ENCODE measurements around the gene SNAP29.
"Not testable (repeated sequence)": the region's sequence is repeated elsewhere in the genome, so short reads cannot be mapped to it uniquely, and the experiment has no call there.

The SNAP29 gene
- total RNA-seq: 7.8 to 76.2 (median 51.8) reads per million in 17 experiments

- peak; percentile 99 to 100 (median 99) for DNase-seq
Observed at GRCh38 chr22:20858615-20859416, at the start of gene SNAP29, which contains the start of gene PI4KA. SNAP29 (plus strand) TSS chr22:20859007; CDS start chr22:20859111, 104 bp downstream. PI4KA (minus strand) TSS chr22:20858811; CDS start chr22:20858725, 86 bp downstream.

DNA sequence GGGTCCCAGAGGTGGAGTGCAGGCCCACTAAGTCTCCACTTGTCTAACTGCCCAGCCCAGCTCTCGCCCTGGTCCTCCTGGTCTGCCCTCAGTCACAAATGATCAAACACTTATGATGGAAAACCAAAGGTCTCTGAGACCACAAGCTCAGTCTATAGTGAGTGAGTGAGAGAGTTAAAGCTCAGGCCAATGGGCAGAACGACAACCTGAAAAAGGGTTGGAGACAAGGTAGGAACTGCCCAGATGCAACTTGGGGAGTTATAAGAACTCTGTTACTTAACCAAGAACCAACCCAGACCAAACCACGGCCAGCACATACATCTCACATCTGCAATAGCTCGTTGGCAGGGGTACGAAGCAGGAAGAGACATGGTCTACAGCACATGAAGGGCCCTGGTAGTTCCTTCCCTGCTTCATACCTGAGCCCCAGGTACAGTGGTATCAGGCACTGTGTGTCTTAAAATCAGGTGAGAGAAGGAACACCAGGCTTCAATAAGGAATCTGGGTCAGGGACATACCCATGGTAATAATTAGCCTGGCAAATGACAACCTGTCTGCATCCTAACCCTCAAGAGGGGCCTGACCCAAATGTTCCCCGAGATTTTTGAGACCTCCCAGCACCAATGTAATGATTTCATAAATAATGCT, 49.1 kb upstream of the SNAP29 start:
- no peak for DNase-seq

DNA sequence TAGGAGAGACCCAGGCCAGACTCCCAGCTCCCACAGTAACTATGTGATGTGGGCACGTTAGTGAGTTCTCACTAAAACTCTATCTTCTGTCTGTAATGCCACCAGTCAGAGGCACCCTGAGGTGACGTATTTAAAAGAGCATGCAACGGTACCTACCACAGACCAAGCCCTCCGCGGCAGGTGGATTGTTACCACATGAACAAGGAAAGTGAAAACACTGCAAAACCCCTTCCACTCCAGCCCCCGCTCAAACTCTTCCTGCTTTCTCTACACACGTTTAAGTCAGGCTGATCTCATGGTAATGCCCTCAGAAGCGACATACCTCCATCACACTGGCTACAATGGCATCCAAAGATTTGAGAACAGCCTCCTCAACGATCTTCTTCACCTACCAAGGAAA, 48.2 kb upstream of the SNAP29 start:
- DNase-seq: no peak

DNA sequence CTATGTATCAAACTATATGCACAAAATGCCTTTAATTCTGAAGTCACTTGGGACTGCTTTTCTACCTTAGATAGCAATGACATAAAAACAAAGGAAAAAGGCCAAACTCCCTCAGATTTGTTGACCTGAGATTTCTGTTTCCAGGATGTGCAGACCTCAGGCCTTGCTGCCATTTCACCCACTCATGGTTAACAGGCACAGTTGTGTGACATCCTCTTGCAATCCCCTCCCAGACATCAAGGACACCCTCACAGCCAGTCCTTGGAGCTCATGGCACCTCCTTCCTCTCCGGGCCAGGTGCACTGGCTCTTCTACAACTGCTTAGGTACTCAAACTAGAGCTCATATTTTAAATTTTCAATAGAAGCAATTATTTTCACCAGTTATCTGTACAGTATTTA, 47.6 kb upstream of the SNAP29 start:
- no peak for DNase-seq

DNA sequence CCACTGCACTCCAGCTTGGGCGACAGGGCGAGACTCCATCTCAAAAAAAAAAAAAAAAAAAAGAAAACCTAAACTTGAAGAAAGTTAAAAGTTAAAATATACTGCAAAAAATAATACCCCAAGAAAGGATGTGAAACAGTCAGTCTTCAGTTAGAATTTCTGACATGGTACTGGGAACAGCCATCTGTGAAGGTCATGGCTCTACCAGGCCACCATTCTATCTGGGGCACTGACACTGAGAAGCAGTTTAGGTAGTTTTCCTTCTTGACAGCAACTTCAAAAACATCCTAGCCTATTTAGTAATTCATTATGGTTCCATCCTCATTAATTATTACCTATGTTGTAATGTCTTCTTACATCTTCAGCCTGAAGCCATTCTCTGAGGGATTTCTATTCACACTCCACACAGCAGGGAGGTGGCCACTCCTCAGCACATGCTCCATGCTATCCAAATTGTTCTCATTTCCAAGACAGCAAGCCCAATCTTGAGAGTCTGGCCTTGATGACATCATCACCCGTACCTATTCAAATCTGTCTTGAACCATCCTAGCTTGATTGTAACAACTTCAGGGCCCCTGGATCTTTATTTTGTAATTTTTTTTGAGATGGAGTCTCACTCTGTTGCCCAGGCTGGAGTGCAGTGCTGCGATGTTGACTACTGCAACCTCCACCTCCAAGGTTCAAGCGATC, 46.7 kb upstream of the SNAP29 start:
- no peak for DNase-seq

GRCh38 chr22:20813056-20813455, 45.8 kb upstream of the SNAP29 start:
- DNase-seq: no peak

DNA sequence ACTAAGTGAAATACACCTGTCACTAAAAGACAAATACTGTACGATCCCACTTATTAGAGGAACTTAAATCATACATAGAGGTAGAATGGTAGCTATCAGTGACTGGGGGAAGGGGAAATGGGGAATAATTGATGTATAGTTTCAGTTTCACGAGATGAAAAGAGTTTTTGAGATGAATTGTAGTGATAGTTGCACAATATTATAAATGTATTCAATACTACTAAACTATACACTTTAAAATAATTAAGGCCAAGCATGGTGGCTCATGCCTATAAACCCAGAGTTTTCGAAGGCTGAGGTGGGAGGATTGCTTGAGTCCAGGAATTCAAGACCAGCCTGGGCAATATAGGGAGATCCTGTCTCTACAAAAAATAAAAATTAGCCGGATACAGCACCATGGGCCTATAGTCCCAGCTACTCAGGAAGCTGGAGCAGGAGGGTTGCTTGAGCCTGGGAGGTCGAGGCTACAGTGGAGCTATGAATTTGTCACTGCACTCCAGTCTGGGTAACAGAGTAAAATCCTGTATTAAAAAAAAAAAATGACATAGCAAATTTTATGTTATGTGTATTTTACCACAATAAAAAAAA, 44.5 kb upstream of the SNAP29 start:
- DNase-seq: no peak

DNA sequence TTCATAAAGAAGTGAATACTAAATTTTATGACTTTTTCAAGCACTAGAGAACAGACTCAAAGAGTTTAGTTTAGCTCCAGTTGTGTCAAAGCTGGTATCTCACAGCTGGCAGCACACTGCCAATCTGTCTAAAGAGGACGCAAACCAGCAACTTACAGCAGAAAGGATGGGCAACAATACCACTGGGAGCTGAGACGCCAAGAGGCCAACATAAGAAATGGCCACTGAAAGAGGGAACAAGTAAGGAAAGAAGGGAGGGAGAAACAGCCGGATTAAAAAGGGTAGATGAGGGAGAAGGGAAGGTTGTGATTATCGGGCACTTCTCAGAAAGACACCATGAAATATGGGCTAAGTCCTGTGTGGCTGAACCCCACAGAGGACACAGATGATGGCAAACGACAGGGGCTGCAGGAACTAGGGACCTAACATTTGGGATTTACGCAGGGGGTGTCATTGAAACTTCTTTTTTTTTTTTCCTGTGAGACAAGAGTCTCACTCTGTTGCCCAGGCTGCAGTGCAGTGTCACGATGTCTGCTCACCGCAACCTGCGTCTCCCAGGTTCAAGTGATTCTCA, 43.2 kb upstream of the SNAP29 start:
- DNase-seq: no peak

GRCh38 chr22:20816559-20816958, 42.2 kb upstream of the SNAP29 start:
- no peak for DNase-seq

- no peak for DNase-seq
Observed at GRCh38 chr22:20818471-20818870, 40.3 kb upstream of the SNAP29 start.

DNA sequence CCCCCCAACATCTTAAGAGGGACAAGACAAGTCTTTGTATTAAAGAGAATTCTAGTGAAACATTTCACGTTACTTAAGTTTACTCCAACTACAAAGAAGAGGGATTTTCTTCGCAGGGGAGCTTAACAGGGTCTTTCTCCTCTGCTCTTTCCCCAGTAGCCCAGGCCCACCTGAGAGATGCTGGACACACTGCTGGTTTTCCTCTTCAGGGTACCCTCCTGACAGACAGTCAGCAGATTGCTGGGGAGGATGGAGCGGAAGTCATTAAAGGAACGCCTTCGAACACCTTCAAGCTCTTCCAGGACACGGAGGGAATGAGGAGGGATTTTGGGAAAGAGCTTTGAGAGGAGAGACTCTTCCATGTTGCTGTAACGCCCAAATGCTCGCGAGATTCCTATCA, 39.3 kb upstream of the SNAP29 start:
- DNase-seq: no peak

DNA sequence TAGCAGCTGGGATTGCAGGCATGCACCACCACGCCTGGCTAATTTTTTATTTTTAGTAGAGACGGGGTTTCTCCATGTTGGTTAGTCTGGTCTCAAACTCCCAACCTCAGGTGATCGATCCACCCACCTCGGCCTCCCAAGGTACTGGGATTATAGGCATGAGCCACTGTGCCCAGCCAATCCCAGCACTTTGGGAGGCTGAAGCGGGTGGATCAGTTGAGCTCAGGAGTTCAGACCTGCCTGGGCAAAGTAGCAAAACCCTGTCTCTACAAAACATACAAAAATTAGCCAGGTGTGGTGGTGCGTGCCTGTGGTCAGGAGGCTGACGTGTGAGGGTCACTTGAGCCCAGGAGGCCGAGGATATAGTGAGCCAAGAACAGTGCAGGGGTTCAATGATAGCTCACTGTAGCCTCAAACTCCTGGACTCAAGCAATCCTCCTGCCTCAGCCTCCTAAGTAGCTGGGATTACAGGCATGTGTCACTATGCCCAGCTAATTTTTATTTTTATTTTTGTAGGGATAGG, 37.0 kb upstream of the SNAP29 start:
- not testable (repeated sequence) for DNase-seq

- no peak for DNase-seq
Observed at GRCh38 chr22:20822240-20822639, 36.6 kb upstream of the SNAP29 start.

DNA sequence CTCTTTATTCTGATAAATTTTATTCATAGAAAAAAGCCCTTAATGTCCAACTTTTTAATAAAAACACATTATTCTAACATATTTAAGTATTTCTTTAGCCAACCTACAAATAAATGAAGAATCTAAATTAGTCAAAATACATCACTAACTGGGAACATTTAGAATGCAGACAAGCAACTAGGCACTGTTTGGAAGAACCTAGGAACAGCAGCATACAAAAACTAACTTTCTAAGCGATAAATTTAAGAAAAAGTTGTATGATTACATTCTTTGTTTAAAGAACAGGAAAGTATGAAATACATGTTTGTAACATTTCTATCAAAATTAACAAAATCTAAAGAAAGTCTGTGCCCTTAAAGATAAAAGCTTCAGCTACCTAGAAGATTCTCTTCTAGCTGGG, 35.5 kb upstream of the SNAP29 start:
- DNase-seq: no peak

GRCh38 chr22:20825216-20825615, 33.6 kb upstream of the SNAP29 start:
- not testable (repeated sequence) for DNase-seq

DNA sequence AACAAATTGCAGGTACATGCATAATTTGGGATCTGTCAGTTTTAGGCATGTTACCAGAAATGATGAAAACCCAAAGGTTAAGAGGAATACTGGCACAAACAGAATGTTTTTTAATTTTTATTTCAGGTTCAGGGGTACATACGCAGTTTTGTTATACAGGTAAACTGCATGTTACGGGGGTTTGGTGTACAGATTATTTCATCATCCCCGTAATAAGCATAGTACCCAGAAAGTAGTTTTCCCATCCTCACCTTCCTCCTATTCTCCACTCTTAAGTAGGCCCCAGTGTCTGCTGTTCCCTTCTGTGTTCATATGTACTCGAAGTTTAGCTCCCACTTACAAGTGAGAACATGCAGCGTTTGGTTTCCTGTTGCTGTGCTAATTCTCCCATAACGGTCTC, 33.2 kb upstream of the SNAP29 start:
- no peak for DNase-seq

- not testable (repeated sequence) for DNase-seq
Observed at GRCh38 chr22:20826373-20827152, 32.2 kb upstream of the SNAP29 start.

- DNase-seq: peak in 1 of 4 experiments; percentile 16
Observed at GRCh38 chr22:20829491-20830134, 29.2 kb upstream of the SNAP29 start.

GRCh38 chr22:20833225-20833665, 25.6 kb upstream of the SNAP29 start:
- DNase-seq: no peak

GRCh38 chr22:20834206-20834605, 24.6 kb upstream of the SNAP29 start:
- DNase-seq: no peak

- no peak for DNase-seq
Observed at GRCh38 chr22:20834725-20835124, 24.1 kb upstream of the SNAP29 start.
